Measurements from ENCODE around the gene APBB3. TPM values are rescaled to one million over a fixed set of nuclear protein-coding genes. Genes with fewer than 3 reads are reported as not detected.
"Not testable (repeated sequence)": the region's sequence is repeated elsewhere in the genome, so short reads cannot be mapped to it uniquely, and the experiment has no call there.

Gene APBB3, protein sequence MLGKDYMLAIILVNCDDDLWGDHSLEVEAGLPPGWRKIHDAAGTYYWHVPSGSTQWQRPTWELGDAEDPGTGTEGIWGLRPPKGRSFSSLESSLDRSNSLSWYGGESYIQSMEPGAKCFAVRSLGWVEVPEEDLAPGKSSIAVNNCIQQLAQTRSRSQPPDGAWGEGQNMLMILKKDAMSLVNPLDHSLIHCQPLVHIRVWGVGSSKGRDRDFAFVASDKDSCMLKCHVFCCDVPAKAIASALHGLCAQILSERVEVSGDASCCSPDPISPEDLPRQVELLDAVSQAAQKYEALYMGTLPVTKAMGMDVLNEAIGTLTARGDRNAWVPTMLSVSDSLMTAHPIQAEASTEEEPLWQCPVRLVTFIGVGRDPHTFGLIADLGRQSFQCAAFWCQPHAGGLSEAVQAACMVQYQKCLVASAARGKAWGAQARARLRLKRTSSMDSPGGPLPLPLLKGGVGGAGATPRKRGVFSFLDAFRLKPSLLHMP
- 0.54 and 3.4 TPM in 2 replicates for total RNA-seq (2014; rRNA removed; shearing (Covaris generic))

DNA sequence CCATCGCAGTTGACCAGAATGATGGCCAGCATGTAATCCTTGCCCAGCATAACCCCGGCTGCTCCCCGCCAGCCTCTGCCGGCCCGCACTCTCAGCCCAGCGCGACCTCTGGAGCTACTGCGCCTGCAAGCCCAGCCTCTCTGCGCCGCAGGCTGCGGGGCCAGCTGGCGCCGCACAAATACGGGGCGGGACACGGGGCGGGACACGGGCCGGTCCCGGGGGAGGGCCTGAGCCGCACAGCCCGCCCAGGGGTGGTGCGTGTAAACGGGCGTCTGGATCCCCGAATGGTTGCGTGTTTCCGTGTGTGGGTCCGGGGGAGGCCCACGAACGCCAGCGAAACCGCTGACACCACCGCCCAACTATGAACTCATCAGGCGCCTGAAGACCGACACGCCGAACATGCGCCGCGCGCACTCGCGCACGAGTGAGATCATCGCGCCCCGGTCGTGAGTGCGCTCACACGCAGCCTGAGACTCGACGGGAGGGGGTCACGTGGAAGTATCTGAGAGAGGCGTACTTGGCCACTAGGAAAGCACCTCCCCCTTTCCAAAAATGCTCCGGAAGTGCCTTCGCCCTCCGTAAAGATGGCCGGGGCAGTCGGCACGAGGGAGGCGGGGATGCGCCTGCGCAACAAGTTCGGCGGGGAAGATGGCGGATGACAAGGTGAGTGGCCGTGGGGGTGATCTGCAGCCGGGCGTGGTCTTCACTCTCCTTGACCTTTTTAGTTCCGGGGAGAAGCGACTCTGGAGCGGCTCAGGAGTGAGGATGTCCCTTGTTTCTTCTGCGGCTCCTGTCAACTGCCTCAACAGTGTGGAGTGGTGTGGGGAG, at the start of gene APBB3, which contains the start of gene SLC35A4:
Gene APBB3 (minus strand): TSS at position 403 of the 828 bp plus-strand sequence. CDS start 353 bp downstream, at position 50.
Gene SLC35A4 (plus strand): TSS at position 633 of the 828 bp plus-strand sequence. CDS start 2,342 bp downstream, outside the sequence.
- DNase-seq (ENCODE audit: low read depth) = peak; percentile 98

GRCh38 chr5:140611020-140611521, 46.7 kb upstream of the APBB3 start:
- DNase-seq (ENCODE audit: low read depth) = peak; percentile 42

DNA sequence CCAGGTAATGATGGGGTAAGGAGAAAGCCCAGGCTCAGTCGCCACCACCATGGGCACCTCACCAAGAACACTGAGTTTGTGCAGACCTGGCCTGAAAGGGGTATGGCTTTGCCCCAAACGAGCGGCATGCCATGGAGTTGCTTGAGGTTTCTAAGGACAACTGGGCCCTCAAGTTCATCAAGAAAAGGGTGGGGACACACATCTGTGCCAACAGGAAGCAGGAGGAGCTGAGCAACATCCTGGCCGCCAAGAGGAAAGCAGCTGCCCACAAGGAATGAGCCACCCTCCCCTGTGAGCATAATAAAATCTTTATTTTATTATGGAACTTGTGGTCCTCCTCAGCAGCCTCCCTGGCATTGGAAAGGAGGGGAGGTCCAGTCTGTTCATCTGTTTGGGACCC, 44.7 kb upstream of the APBB3 start:
- peak; percentile 59 for DNase-seq (ENCODE audit: low read depth)

GRCh38 chr5:140608722-140609121, 44.3 kb upstream of the APBB3 start:
- DNase-seq (ENCODE audit: low read depth) = no peak

- no peak for DNase-seq (ENCODE audit: low read depth)
These were observed 42.6 kb upstream of the APBB3 start for GRCh38 chr5:140607031-140607430.

DNA sequence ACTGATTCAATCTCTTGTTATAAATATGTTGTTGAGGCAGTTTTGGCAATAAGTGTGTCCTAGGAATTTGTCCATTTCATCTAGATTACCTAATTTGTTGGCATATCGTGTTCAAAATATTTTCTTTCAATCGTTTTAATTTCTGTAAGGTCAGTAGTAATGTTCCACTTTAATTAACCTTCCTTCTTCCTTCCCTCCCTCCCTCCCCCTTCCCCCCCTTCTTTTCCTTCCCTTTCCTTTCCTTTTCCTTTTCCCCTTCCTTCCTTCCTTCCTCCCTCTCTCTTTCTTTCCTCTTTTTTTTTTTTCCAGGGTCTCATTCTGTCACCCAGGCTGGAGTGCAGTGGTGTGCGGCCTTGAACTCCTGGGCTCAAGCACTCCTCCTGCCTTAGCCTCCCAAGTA, 41.5 kb upstream of the APBB3 start:
- no peak for DNase-seq (ENCODE audit: low read depth)

- no peak for DNase-seq (ENCODE audit: low read depth)
These were observed 39.3 kb upstream of the APBB3 start for GRCh38 chr5:140603734-140604133.

GRCh38 chr5:140603446-140603698, 39.0 kb upstream of the APBB3 start:
- DNase-seq (ENCODE audit: low read depth) = not testable (repeated sequence)

DNA sequence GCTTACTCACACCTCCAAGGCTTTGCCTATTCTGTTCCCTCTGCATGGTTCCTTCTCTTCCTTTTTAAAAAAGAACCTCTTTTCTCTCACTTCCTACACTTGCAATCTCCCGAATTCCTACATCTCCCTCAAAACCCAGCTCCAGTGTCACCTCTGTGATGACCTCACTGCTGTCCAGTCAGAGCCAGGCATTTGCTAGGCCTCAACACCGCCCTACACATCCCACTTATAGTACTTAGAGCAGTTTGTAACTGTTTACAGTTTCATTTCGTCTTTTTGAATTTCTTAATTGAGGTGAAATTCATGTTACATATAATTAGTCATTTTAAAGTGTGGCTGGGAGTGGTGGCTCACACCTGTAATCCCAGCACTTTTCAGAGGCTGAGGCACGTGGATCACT, 37.7 kb upstream of the APBB3 start:
- DNase-seq (ENCODE audit: low read depth) = no peak

GRCh38 chr5:140600096-140600495, 35.7 kb upstream of the APBB3 start:
- DNase-seq (ENCODE audit: low read depth) = no peak

DNA sequence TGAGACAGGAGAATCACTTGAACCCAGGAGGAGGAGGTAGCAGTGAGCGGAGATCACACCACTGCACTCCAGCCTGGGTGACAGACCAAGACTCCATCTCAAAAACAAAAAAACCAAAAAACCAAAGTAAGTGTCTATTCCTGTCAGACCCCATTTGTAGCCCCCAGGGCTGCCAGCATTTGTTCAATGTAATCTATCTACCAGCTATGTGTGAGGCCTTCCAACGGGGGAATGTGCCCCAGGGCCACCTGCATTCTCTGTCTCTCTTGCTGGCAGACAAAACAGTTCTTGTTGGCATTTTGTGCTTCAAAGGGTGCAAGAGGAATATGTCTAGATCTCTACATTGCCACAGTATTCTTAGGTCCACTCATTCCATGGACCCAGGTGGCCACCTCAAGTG, 34.4 kb upstream of the APBB3 start:
- no peak for DNase-seq (ENCODE audit: low read depth)

- DNase-seq (ENCODE audit: low read depth) = no peak
These were observed 31.9 kb upstream of the APBB3 start for GRCh38 chr5:140596321-140596741.

DNA sequence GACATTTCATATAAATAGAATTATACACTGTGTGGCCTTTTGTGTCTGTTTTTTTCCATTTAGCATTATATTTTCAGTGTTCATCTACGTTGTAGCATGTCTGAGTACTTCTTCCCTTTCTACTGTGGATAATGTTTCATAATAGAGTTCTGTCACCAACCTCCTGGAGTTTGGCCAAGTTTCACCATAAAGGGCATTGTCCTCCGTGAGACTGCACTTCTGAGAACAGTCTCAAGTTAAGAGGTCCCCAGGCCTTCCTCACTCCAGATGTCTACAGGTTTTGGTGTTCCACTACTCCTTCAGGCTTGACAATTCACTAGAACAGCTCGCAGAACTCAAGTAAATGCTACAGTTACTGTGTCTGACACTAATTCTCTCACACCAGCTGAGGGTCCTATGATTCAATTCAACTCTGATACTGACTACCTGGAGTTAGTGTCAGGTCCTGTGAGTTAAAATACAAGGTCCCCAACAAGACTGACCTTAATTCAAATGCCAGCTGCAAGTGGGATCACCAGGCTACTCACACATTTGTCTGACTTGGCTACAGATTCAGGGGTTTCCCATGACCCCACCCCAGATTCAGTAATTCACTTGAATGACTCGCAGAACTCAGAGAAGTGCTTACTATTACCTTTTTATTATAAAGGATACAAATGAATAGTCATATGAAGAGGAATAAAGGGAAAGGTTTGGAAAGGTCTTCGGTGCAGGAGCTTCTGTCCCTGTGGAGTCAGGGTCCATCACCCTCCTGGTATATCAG, 31.3 kb upstream of the APBB3 start:
- DNase-seq (ENCODE audit: low read depth) = peak; percentile 25

DNA sequence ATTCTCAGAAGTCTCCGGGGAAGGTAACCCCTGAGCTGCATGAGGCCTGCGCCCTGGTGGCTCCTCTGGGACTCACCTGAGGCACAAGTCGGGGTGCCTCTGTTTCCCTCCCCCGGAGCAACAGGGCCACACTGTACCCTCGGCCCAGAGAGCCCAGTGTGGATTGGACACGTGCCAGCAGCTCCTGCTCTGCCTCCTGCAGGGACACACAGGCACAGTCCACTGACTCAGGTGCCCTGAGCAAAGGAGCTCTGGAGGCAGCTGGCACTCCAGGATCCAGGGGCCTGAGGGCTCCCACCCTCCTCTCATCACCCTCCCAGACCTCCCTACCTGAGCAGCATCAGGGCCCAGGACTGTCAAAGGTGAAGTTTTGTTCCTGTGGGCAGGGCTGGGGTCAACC, 29.8 kb upstream of the APBB3 start:
- DNase-seq (ENCODE audit: low read depth) = no peak

DNA sequence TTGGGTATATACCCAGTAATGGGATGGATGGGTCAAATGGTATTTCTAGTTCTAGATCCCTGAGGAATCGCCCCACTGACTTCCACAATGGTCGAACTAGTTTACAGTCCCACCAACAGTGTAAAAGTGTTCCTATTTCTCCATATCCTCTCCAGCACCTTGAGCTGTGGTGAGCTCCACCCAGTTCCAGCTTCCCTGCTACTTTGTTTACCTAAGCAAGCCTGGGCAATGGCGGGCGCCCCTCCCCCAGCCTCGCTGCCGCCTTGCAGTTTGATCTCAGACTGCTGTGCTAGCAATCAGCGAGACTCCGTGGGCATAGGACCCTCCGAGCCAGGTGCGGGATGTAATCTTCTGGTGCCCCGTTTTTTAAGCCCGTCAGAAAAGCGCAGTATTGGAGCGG, 28.7 kb upstream of the APBB3 start:
- not testable (repeated sequence) for DNase-seq (ENCODE audit: low read depth)

- peak; percentile 70 for DNase-seq (ENCODE audit: low read depth)
These were observed 27.5 kb upstream of the APBB3 start for GRCh38 chr5:140591747-140592372.

DNA sequence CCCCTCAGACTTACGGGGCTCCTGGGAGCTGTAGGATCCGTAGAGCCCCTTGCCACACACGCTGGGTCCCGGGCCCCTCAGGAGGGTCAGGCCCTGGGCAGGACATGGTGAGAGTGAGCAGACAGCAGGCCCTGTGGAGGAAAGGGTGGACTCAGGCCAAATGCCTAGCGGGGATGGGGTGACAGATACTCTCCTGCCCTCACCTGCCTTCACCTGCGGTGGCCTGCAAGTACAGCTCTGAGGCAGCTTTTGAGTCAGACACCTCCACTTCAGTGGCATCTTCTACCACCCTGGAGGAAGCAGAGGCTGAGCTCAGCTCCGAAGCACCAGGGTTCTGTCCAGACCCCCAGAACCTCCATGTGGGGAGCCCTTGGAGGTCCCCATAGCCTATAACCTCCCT, 26.5 kb upstream of the APBB3 start:
- DNase-seq (ENCODE audit: low read depth) = no peak

- peak; percentile 29 for DNase-seq (ENCODE audit: low read depth)
These were observed 24.1 kb upstream of the APBB3 start for GRCh38 chr5:140588311-140589070.

- no peak for DNase-seq (ENCODE audit: low read depth)
These were observed 23.1 kb upstream of the APBB3 start for GRCh38 chr5:140587495-140587894.

DNA sequence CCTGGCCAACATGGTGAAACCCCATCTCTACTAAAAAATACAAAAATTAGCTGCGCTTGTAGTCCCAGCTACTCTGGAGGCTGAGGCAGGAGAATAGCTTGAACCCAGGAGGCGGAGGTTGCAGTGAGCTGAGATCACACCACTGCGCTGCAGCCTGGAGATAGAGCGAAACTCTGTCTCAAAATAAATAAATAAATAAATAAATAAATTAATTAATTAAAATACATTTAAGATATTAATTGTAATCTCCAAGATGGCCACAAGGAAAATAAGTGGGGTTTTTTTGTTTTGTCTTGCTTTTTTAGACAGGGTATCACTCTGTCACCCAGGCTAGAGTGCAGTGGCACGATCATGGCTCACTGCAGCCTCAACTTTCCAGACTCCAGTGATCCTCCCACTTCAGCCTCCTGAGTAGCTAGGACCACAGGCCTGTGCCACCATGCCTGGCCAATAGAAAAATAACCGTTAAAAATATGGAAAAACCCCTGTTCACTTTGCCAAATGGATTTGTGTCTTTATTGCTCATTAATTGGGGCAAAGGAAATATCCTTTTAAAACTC, 14.9 kb upstream of the APBB3 start:
- not testable (repeated sequence) for DNase-seq (ENCODE audit: low read depth)

Data from M059J (cell line).